Ramos (cell line): ENCODE data around the gene MCM10.

Source experiments
- in situ Hi-C: fragments of 300-500 bp; cut with MboI; formaldehyde crosslinking; loops from one replicate; pipeline ENCODE4 v1.14.3; 2022; ENCODE audit warnings: low sequenced_read_pairs; ENCODE audit not compliant: unreplicated experiment

Gene MCM10

DNA sequence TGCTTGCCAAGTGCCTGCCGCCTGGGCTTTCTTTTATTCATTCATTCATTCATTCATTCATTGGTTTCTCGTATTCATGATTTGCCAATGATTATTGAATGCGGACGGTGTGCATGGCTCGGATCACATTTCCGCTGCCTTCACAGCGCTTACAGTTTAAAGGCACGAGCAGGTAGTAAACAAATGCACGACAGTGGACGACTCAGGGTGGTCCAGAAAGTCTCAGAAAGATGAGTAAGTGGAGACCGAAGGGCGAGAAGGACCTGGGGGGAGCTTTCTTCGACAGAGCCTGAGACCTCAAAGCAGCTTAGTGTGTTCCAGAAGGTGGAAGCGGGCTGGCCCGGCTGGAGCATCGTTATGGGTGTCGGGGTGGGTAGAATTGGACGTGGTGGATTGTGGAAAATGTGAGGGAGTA lies 506 bp downstream of the MCM10 start:
- in situ Hi-C loops, result no loop called here

DNA sequence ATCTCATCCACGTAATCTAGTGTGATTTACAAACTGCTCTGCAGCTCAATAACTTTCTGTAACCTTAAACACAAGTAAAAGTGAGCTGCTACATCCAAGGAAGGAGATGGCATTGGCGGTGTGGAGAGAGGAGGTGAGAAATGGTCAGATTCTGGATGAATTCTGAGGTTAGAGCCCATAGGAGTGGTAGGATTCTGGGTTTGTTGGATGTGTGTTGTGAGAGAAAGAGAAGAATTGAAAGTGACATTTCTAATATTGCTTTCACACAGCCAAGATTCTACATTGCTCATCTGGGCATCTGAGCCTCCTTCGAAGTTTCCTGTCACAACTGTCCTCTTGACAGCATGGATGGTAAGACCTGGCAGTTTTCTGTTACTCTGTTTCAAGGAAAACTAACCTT lies 2.5 kb downstream of the MCM10 start:
- in situ Hi-C loops, result no loop called here

DNA sequence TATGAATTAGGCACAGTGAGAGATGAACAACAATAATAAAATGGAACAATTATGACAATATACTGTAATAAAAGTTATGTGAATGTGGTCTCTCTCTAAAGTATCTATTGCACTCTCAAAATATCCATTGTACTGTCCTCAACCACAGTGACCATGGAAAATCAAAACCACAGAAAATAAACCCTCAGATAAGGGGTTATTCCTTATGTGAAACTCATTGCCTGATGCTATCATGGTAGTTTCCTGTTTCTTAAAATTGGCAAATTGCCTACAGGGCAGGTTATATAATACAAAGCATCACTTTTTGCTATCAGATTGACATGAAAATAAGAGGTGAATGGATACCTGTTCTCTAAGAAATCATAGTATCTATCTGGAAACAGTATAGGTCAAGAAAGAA lies 3.8 kb downstream of the MCM10 start:
- in situ Hi-C loops, result no loop called here

DNA sequence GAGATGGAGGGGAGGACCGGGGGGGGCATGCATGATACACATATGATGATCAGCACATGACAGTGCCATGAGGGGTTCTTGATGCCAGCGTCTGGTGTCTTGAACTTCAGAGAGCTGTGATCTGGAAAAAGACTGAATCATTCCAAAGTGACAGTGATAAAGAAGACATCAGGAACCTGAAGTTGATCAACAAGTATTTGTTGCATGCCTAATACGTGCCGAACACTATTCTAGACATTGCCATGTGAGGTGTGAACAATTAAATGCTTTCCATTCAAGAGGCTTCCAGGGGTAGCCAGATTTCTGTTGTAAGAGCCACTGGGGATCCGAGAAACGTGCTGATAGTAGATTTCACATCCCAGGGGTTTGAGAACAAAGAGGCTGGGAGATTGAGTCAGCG lies 6.2 kb downstream of the MCM10 start:
- in situ Hi-C loops, result no loop called here

DNA sequence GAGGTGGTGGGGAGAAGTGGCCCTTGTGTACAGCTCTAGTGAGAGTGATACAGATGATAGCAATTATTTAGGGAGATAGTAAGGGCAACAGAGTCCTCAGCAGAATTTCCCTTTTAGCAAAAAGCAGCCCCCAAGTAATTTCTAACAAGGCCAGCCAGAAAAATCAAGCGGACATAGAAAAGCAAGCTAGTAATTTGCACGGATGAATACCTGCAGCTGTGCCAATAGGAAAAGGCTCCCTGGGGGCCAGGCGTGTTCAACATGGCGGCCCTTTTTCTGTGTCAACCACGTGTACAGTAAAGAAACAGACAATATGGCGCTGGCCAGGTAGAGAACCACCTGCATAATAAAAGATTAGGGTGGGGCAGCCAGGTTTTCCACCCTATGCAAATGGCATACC lies 7.4 kb downstream of the MCM10 start:
- in situ Hi-C loops, result no loop called here

DNA sequence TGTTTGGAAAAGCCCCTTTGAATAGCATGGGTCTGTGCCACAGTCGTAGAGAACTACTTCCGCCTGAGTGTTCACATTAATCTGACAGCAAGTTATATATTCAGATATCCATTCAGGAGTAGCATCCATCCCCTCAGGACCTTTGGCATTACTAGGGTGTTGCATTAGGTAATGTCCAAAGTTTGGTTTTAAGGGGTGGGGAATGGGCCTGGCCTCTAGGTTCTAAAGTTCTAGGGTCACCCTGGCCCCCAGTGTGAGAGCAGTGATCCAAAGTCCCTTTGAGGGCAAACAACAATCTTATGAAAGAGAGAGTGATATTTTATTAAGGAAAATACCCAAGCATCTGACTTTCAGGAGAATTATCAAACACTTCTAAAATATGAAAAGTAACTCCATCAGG lies 12.3 kb downstream of the MCM10 start:
- in situ Hi-C loops, result no loop called here

DNA sequence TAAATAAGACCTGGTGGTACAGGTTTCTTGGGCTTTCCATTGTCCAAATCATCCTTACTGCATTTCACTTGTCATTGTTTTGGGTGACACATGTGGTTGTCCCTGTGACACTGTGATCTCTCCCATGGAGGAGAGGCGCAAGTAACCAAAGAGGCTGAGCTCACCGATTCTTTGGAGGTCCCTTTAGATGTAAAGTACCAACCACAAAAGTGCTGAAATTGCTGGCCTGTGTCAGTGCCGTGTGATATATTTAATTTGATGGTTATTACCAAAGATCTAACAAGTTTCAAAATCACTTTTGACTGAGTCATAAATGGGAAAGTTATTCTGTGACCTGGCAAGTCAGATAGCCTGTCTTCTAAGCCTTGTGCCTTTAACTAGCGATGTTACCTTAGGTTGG lies 19.4 kb downstream of the MCM10 start:
- in situ Hi-C loops, result no loop called here

DNA sequence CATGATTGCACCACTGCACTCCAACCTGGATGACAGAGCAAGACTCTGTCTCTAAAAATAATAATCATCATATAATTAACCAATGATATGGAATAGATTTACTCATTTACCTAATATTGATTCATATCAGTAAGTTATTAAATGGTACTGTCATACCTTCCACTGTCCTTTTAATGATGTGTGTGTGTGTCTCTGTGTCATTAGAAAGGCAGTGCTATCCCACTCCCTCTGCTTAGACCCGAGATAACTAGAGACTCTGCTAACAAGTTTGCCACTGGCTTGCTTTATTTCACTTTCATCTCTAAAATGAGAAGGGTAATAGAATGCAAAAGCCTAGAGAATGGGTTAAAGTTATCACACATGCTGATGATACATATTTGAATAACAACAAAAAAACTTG lies 21.1 kb downstream of the MCM10 start:
- in situ Hi-C loops, result no loop called here

DNA sequence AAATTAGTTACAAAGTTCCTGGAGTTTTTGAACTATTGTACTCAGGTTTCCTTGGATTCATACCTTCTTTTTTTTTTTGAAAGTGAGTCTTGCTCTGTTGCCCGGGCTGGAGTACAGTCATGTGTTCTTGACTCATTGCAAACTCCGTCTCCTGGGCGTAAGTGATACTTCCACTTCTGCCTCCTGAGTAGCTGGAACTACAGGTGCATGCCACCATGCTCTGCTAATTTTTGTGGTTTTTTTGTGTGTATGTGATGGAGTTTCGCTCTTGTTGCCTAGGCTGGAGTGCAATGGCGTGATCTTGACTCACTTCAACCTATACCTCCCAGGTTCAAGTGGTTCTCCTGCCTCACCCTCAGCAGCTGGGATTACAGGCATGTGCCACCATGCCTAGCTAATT lies 22.3 kb downstream of the MCM10 start:
- in situ Hi-C loops, result no loop called here

DNA sequence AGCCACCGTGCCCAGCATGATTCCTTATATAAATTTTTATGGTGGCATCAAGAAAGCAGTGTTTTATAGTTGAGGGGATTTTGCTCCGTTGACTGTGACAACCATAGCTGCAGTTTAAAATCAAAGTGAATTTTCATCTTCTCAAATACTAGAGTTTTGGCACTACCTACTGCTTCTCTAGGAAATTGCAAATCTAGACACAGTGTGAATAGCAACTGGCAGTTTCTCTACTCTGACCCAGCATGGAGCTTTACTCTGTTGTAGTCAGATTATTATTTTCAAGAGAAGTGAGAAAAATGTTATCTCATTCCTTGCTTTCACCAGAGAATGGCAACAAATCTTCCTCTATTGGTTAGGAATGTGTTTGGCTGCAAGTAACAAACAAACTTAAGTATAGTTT lies 22.9 kb downstream of the MCM10 start:
- in situ Hi-C loops, result no loop called here

DNA sequence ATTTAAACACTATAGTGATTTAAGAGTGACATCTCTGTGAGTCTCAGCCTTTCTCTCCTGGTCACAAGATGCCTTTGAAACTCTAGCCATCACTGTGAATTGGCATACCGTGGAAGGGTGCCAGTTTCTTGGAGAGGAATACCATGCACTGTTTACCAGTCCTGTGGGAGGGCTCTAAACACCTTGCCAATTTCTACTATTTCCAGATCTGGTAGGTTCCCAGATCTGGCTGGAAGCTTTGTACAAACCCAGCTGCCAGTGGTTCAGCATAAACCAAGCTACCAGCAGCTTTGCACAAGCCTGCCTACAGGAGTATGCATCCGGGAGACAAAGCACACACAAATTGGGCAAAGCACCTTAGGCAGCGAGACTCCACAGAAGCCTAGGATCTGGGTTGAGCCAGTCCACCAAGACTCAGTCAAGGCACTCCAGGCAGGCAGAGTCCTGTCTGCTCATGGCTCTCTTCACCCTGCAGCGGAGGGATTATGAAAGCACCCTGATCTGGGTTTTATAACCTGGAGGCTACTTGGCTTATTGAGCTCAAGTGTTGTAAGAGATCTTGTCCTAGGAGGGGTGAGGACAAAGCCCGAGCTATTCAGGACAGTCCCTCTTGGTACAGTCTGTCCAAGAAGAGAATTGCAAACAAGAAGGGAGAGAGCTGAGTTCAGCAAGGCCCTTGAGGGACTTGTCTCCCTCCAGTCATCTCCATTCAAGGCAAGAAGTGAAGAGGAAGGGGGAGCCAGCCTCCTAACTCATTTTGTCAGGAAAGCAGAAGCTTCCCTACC lies 23.6 kb downstream of the MCM10 start:
- in situ Hi-C loops, result no loop called here

DNA sequence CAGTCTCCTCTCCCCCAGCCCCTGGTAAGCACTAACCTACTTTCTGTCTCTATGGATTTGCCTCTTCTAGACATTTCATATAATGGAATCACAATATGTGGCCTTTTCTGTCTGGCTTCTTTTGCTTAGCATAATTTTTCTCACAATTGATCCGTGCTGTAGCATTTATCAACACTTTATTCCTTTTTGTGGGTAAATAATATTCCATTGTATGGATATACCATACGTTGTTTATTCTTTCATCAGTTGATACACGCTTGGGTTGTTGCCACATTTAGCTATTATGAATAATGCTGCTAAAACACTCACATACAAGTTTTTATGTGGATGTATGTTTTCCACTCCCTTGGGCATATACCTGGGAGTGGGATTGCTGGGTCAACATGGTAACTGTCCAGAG lies 25.8 kb downstream of the MCM10 start:
- in situ Hi-C loops, result no loop called here

DNA sequence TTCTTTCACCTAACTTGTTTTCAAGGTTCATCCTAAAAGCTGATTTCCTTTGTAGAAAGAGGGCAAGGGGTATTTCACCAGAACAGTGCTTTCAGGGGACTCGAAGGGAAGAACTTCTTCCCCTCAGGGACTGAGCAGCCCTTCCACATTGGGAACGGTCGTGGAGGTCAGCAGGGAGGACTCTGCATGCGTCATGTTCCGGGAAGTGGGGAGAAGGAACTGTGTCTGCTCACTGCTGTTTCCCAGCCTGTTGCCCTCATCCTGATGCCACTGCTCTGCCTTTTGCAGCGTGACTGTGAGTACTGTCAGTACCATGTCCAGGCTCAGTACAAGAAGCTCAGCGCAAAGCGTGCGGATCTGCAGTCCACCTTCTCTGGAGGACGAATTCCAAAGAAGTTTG lies 27.2 kb downstream of the MCM10 start:
- in situ Hi-C loops, result no loop called here

DNA sequence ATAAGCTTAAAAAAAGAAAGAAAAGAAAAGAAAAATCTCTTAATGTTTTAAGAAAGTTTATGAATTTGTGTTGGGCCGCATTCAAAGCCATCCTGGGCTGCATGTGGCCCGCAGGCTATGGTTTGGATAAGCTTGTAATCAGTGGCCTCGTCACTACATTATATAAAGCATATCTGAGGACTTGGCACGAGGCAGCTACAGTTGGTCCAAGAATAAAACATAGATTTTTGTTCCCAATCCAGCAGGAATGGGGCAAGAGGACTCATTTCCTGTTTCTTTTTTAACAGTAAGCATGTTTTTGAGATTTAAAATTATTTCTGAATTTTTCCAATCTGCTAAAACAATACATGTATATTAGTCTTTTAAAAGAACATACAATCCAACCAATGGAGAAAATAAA lies 28.6 kb downstream of the MCM10 start:
- in situ Hi-C loops, result no loop called here

DNA sequence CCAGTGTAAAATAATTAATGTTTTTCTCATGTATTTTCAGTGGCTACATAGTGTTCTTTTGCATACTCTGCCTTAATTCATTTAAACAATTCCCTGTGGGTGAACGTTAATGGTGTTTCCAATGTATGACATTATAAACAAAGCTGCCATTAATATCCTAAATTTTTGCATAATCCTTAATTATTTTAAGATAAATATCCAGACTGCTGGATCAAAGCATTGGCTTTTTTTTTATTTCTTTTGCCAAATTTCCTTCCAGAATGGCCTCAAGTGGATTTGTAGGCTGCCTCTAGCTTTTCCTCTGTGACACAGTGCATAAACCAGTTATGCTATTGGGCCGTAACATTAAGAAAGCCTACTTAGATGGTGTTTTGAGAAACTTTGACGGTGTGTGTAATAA lies 29.5 kb downstream of the MCM10 start:
- in situ Hi-C loops, result no loop called here

DNA sequence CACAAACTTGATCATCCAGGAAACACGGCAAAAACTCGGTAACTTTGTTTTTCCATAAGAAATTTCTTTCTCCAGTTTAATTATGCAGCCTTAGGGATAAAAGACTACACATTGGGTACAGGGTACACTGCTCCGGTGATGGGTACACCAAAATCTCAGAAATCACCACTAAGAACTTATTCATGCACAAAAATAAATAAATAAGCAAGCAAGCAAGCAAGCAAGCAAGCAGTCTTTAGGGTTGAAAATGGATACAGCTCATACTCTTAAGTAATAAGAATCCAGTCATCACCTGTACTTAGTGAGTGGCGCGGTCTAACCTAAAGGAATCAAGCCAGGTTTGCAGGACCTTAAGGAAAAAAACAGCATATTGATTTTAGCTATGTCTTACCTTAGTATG lies 30.0 kb downstream of the MCM10 start:
- in situ Hi-C loops, result no loop called here

DNA sequence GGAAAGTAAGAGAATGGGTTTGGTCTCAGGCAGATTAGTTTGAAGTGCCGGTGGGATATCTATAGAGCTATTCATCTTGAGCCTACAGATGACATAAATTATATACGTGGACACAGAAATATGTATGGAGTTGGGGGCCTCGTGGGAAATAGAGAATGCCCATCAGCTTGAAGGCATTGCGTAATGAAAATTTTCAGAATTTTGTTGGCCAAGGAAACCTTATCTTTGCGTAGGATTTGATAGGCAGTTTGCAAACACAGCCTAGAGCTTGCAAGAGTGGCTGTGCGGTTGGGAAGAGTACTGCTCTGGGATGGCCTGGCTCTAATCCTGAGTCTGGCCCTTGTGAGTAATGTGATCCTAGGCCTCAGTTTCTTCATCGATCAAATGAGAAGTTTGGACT lies 32.3 kb downstream of the MCM10 start:
- in situ Hi-C loops, result no loop called here

DNA sequence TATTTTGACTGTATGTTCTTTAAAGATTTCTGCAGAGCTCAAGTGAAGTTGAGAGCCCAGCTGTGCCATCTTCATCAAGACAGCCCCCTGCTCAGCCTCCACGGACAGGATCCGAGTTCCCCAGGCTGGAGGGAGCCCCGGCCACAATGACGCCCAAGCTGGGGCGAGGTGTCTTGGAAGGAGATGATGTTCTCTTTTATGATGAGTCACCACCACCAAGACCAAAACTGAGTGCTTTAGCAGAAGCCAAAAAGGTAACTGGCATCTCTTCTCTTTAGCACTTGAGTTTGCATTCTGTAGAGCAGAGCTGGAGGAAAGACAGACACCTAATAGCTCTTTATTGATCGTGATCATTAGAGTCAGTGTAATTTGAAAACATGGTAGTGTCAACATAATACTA lies 33.7 kb downstream of the MCM10 start:
- in situ Hi-C loops, result no loop called here

DNA sequence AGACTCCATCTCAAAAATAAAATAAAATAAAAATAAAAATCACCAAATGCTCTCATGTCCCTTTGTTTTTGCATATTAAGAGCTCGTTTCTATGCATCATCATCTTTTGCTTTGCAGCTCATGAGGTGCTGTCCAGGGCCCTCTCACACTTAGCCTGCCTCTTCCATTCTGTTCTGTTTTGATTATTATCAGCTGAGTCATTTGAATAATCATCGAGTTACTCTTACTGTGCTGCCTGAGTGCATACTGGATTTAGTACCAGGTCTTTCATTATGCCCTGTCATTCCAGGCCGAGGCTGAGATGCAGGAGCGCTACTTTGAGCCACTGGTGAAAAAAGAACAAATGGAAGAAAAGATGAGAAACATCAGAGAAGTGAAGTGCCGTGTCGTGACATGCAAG lies 39.8 kb downstream of the MCM10 start:
- in situ Hi-C loops, result no loop called here

DNA sequence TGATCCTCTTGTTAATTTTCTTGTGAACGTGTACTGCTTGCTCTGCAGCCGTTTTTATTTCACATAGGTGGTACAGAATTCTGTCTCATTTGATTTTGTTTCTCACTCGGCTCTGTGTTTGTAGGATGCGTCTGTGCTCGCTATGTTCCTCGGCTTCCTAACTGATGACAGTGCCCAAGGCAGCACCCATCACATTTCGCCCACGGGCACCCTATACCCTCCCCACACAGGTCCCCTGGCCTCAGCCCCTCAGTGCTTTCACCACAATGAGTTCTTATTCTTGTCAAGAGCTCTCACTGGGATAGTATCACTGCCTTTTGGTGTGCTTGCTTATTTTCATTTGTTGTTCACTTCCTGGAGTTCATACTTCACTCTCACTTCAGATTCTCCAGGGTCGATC lies 44.7 kb downstream of the MCM10 start:
- in situ Hi-C loops, result no loop called here

DNA sequence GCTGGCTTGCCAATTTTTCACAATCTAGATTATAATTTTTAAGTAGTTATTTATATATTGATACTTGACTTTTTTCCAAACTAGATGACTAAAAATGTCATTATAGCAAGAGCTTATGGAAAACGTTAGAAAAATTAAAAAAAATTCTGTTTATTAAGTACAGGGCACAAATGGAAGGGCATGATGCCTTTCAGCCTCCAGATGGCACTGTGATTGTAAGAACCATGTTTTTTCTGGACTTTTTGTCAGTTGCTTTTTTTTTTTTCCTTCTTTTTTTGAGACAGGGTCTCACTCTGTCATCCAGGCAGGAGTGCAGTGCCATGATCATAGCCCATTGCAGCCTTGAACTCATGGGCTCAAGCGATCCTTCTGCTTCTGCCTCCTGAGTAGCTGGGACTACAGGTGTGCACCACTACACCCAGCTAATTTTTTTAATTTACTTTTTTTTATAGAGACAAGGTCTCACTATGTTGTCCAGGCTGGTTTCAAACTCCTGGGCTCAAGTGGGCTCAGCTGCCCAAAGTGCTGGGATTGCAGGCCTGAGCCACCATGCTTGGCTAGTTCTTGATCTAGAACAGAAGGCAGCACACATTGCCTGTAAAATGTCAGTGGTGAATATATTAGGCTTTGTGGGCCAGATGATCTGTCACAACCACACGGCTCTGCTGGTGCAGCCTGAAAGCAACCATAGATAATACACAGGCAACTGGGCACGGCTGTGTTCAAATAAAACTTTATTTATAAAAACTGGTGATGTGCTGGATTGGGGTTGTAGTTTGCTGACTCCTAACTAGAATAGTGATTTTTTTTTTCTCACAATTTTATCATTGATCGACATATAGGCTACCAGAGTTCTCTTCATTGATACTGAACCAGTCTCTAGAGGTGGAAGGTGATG lies 45.4 kb downstream of the MCM10 start:
- in situ Hi-C loops, result no loop called here

DNA sequence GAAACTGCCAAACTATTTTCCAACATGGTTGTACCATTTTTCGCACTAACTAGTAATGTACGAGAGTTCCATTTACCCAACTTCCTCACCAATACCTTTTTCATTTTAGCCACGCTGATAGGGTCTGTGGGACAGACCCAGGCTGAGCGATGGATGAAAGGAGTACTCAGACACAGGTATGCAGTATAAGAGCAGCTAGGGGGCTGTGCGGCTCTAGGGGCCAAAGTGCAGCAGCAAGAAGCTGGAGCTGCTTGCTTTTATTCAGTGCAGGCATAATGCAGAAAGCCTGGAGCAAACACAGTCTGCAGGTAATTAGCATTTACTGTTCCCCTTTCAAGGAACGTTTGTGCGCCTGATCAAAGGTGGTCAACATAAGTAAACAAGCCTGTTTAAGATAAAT lies 51.8 kb downstream of the MCM10 start:
- in situ Hi-C loops, result no loop called here
